LNCAP (cell line): Measurements from ENCODE around the gene ACP6.

Experiments used
- CTCF ChIP-seq: fragments of 450-650 bp; IDR thresholded peaks from 2 replicates; pipeline ENCODE4 v1.5.1; 2017; ENCODE audit warnings: mild to moderate bottlenecking

The ACP6 gene

GRCh38 chr1:147699686-147700041 lies 29.3 kb upstream of the ACP6 start:
- no peak for TF ChIP-seq CTCF

- no peak for TF ChIP-seq CTCF
These were observed 12.9 kb upstream of the ACP6 start for GRCh38 chr1:147683163-147683763.

GRCh38 chr1:147676311-147677085 lies 6.2 kb upstream of the ACP6 start:
- TF ChIP-seq CTCF: no peak

GRCh38 chr1:147673816-147674215 lies 3.5 kb upstream of the ACP6 start:
- TF ChIP-seq CTCF: no peak

- TF ChIP-seq CTCF: no peak
These were observed 3.1 kb upstream of the ACP6 start for GRCh38 chr1:147673406-147673805.

GRCh38 chr1:147669469-147670318 lies 630 bp downstream of the ACP6 start:
- no peak for TF ChIP-seq CTCF

- TF ChIP-seq CTCF: peak; percentile 32; the same call in 1 of the 2 replicates
These were observed 4.8 kb downstream of the ACP6 start for GRCh38 chr1:147665521-147665920.
